Measurements from ENCODE around the gene HSPBP1. TPM values are rescaled to one million over a fixed set of nuclear protein-coding genes. Genes with fewer than 3 reads are reported as not detected.

Gene HSPBP1
- total and polyA plus RNA-seq, 5 experiments from 2014 or later, result 20.3 to 44.8 (median 38.6) TPM

Small RNA genes within 50 kb of the gene (microRNA-seq; reads per million reads assigned to microRNA genes)
- 3.4 reads per million, percentile 4 among the genes with 10 or more reads in this experiment for gene MIR6802 (ENCODE audit: borderline microRNAs expressed)
- gene MIR6803 (ENCODE audit: borderline microRNAs expressed), result 10.3 reads per million, percentile 28 among the genes with 10 or more reads in this experiment
- gene MIR6804 (ENCODE audit: borderline microRNAs expressed), result 1.0 reads per million

Other genes starting within 250 kb of the HSPBP1 start
- gene GP6, start 241.8 kb downstream of the HSPBP1 start, total RNA-seq, result under 1 TPM; 0.31 to 0.69 TPM
- under 1 TPM in 1 of 3 donors, not detected in 2; 0.08 TPM for gene GP6, start 241.8 kb downstream of the HSPBP1 start, polyA plus RNA-seq
- 10 to 100 TPM; 24.3 to 26.1 TPM for gene RDH13, start 217.0 kb downstream of the HSPBP1 start, total RNA-seq
- gene RDH13, start 217.0 kb downstream of the HSPBP1 start, polyA plus RNA-seq, result 10 to 100 TPM in 1 of 3 donors, 1 to 10 TPM in 2; 4.3 to 18.0 (median 5.3) TPM
- gene EPS8L1, start 204.2 kb downstream of the HSPBP1 start, total RNA-seq, result under 1 TPM in 1 of 2 experiments, not detected in 1; 0.39 TPM
- 1 to 10 TPM in 1 of 3 donors, under 1 TPM in 2; 0.81 to 2.1 (median 0.85) TPM for gene EPS8L1, start 204.2 kb downstream of the HSPBP1 start, polyA plus RNA-seq
- gene PPP1R12C, start 162.5 kb downstream of the HSPBP1 start, total RNA-seq, result 100 to 1,000 TPM; 140 to 141 TPM
- 1 to 10 TPM; 2.7 to 6.2 (median 3.9) TPM for gene PPP1R12C, start 162.5 kb downstream of the HSPBP1 start, polyA plus RNA-seq
- not detected for gene TNNT1, start 130.9 kb downstream of the HSPBP1 start, total RNA-seq
- not detected for gene TNNT1, start 130.9 kb downstream of the HSPBP1 start, polyA plus RNA-seq
- not detected for gene TNNI3, start 122.4 kb downstream of the HSPBP1 start, total RNA-seq
- not detected for gene TNNI3, start 122.4 kb downstream of the HSPBP1 start, polyA plus RNA-seq
- gene DNAAF3, start 113.5 kb downstream of the HSPBP1 start, total RNA-seq, result not detected
- gene DNAAF3, start 113.5 kb downstream of the HSPBP1 start, polyA plus RNA-seq, result not detected
- gene SYT5, start 99.8 kb downstream of the HSPBP1 start, total RNA-seq, result not detected
- under 1 TPM; 0.09 to 0.56 (median 0.25) TPM for gene SYT5, start 99.8 kb downstream of the HSPBP1 start, polyA plus RNA-seq
- not detected for gene PTPRH, start 70.6 kb downstream of the HSPBP1 start, total RNA-seq
- gene PTPRH, start 70.6 kb downstream of the HSPBP1 start, polyA plus RNA-seq, result not detected
- gene TMEM86B, start 51.3 kb downstream of the HSPBP1 start, total RNA-seq, result 10 to 100 TPM; 17.7 to 20.9 TPM
- gene TMEM86B, start 51.3 kb downstream of the HSPBP1 start, polyA plus RNA-seq, result 1 to 10 TPM in 1 of 3 donors, under 1 TPM in 2; 0.17 to 2.3 (median 0.54) TPM
- 100 to 1,000 TPM; 167 to 168 TPM for gene PPP6R1, start 21.1 kb downstream of the HSPBP1 start, total RNA-seq
- 100 to 1,000 TPM in 1 of 3 donors, 10 to 100 TPM in 2; 57.3 to 131 (median 60.9) TPM for gene PPP6R1, start 21.1 kb downstream of the HSPBP1 start, polyA plus RNA-seq
- gene BRSK1, start 3.9 kb upstream of the HSPBP1 start, total RNA-seq, result 1 to 10 TPM; 1.9 to 2.9 TPM
- under 1 TPM in 1 of 3 donors, not detected in 2; 0.24 TPM for gene BRSK1, start 3.9 kb upstream of the HSPBP1 start, polyA plus RNA-seq
- not detected for gene TMEM150B, start 45.2 kb upstream of the HSPBP1 start, total RNA-seq
- gene TMEM150B, start 45.2 kb upstream of the HSPBP1 start, polyA plus RNA-seq, result not detected
- 10 to 100 TPM; 19.2 to 21.8 TPM for gene KMT5C, start 59.8 kb upstream of the HSPBP1 start, total RNA-seq
- gene KMT5C, start 59.8 kb upstream of the HSPBP1 start, polyA plus RNA-seq, result 1 to 10 TPM; 1.7 to 2.5 (median 2.1) TPM
- not detected for gene COX6B2, start 74.6 kb upstream of the HSPBP1 start, total RNA-seq
- not detected for gene COX6B2, start 74.6 kb upstream of the HSPBP1 start, polyA plus RNA-seq
- gene GARIN5B, start 83.2 kb upstream of the HSPBP1 start, total RNA-seq, result not detected
- gene GARIN5B, start 83.2 kb upstream of the HSPBP1 start, polyA plus RNA-seq, result not detected
- under 1 TPM in 1 of 2 experiments, not detected in 1; 0.21 TPM for gene IL11, start 90.4 kb upstream of the HSPBP1 start, total RNA-seq
- gene IL11, start 90.4 kb upstream of the HSPBP1 start, polyA plus RNA-seq, result not detected
- gene TMEM190, start 96.7 kb upstream of the HSPBP1 start, total RNA-seq, result not detected
- not detected for gene TMEM190, start 96.7 kb upstream of the HSPBP1 start, polyA plus RNA-seq
- gene TMEM238, start 104.2 kb upstream of the HSPBP1 start, total RNA-seq, result 10 to 100 TPM in 1 of 2 experiments, 1 to 10 TPM in 1; 10.0 to 10.2 TPM
- 1 to 10 TPM; 1.1 to 1.5 (median 1.3) TPM for gene TMEM238, start 104.2 kb upstream of the HSPBP1 start, polyA plus RNA-seq
- gene RPL28, start 105.8 kb upstream of the HSPBP1 start, total RNA-seq, result 1,000 to 10,000 TPM; 2,967 to 2,995 TPM
- gene RPL28, start 105.8 kb upstream of the HSPBP1 start, polyA plus RNA-seq, result 1,000 to 10,000 TPM in 1 of 3 donors, 100 to 1,000 TPM in 2; 559 to 1,017 (median 787) TPM
- gene UBE2S, start 127.7 kb upstream of the HSPBP1 start, total RNA-seq, result 10 to 100 TPM; 18.1 to 20.2 TPM
- gene UBE2S, start 127.7 kb upstream of the HSPBP1 start, polyA plus RNA-seq, result 10 to 100 TPM; 18.6 to 25.8 (median 24.5) TPM
- gene SHISA7, start 163.2 kb upstream of the HSPBP1 start, total RNA-seq, result not detected
- gene SHISA7, start 163.2 kb upstream of the HSPBP1 start, polyA plus RNA-seq, result not detected
- 10 to 100 TPM; 10.5 to 11.0 TPM for gene ISOC2, start 181.5 kb upstream of the HSPBP1 start, total RNA-seq
- 10 to 100 TPM; 30.5 to 35.6 (median 34.2) TPM for gene ISOC2, start 181.5 kb upstream of the HSPBP1 start, polyA plus RNA-seq
- gene C19orf85, start 184.6 kb upstream of the HSPBP1 start, total RNA-seq, result not detected
- gene C19orf85, start 184.6 kb upstream of the HSPBP1 start, polyA plus RNA-seq, result not detected
- 10 to 100 TPM; 13.2 to 15.6 TPM for gene ZNF628, start 196.5 kb upstream of the HSPBP1 start, total RNA-seq
- under 1 TPM; 0.26 to 0.42 (median 0.32) TPM for gene ZNF628, start 196.5 kb upstream of the HSPBP1 start, polyA plus RNA-seq
- gene NAT14, start 205.1 kb upstream of the HSPBP1 start, total RNA-seq, result 10 to 100 TPM in 1 of 2 experiments, 1 to 10 TPM in 1; 8.0 to 10.4 TPM
- 1 to 10 TPM; 4.1 to 8.8 (median 7.7) TPM for gene NAT14, start 205.1 kb upstream of the HSPBP1 start, polyA plus RNA-seq
- 1 to 10 TPM; 1.3 to 1.4 TPM for gene SSC5D, start 208.3 kb upstream of the HSPBP1 start, total RNA-seq
- under 1 TPM in 2 of 3 donors, not detected in 1; 0.02 to 0.11 TPM for gene SSC5D, start 208.3 kb upstream of the HSPBP1 start, polyA plus RNA-seq

Data from naive thymus-derived CD8-positive, alpha-beta T cell (primary cell).